ENCODE measurements around the gene BBOF1.

- TF ChIP-seq, protein P1, sequence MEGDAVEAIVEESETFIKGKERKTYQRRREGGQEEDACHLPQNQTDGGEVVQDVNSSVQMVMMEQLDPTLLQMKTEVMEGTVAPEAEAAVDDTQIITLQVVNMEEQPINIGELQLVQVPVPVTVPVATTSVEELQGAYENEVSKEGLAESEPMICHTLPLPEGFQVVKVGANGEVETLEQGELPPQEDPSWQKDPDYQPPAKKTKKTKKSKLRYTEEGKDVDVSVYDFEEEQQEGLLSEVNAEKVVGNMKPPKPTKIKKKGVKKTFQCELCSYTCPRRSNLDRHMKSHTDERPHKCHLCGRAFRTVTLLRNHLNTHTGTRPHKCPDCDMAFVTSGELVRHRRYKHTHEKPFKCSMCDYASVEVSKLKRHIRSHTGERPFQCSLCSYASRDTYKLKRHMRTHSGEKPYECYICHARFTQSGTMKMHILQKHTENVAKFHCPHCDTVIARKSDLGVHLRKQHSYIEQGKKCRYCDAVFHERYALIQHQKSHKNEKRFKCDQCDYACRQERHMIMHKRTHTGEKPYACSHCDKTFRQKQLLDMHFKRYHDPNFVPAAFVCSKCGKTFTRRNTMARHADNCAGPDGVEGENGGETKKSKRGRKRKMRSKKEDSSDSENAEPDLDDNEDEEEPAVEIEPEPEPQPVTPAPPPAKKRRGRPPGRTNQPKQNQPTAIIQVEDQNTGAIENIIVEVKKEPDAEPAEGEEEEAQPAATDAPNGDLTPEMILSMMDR (IDR thresholded peaks at IDR 0.05; ENCODE audit: low read depth, low read length), result no peak
- no peak for TF ChIP-seq EZH2phosphoT487 (IDR thresholded peaks at IDR 0.05; ENCODE audit: low read depth)
Measured at GRCh38 chr14:74018174-74018585, 969 bp upstream of the BBOF1 start.
